ENCODE results near the gene PIGS. TPM values are rescaled to one million over a fixed set of nuclear protein-coding genes. Genes with fewer than 3 reads are reported as not detected.

Gene PIGS
- total and polyA plus RNA-seq, 2 of the 13 experiments (the other 11 are each of a cell fraction or from before 2014, with no cell fraction given), result 31.7 to 42.6 TPM

GRCh38 chr17:28555022-28555421, 16.3 kb downstream of the PIGS start (continued):
- TF ChIP-seq, protein P1, sequence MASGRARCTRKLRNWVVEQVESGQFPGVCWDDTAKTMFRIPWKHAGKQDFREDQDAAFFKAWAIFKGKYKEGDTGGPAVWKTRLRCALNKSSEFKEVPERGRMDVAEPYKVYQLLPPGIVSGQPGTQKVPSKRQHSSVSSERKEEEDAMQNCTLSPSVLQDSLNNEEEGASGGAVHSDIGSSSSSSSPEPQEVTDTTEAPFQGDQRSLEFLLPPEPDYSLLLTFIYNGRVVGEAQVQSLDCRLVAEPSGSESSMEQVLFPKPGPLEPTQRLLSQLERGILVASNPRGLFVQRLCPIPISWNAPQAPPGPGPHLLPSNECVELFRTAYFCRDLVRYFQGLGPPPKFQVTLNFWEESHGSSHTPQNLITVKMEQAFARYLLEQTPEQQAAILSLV (CRISPR knock-in tag; IDR thresholded peaks at IDR 0.05; ENCODE audit: borderline replicate concordance), result no peak
- TF ChIP-seq, protein P2, sequence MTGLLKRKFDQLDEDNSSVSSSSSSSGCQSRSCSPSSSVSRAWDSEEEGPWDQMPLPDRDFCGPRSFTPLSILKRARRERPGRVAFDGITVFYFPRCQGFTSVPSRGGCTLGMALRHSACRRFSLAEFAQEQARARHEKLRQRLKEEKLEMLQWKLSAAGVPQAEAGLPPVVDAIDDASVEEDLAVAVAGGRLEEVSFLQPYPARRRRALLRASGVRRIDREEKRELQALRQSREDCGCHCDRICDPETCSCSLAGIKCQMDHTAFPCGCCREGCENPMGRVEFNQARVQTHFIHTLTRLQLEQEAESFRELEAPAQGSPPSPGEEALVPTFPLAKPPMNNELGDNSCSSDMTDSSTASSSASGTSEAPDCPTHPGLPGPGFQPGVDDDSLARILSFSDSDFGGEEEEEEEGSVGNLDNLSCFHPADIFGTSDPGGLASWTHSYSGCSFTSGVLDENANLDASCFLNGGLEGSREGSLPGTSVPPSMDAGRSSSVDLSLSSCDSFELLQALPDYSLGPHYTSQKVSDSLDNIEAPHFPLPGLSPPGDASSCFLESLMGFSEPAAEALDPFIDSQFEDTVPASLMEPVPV (CRISPR knock-in tag; IDR thresholded peaks at IDR 0.05), result no peak

DNA sequence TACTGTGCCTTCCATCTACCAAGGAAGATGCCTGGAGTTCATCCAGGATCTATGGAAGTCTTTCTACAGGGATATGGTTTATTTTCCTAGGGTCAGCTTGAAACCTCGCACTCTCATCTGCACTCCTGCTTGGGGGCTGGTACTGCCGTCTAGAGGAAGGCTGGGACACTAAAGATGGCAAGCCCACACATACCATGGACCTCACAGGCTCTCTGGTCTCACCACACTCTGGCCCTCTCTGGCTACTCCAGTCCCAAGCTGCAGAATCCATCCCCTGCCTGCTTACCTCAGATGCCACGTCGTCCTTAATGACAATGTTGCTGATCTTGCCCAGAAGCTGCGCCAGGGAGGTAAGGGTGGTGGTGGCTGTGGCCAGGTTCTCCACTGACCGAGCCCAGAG, 16.8 kb downstream of the PIGS start:
- Histone ChIP-seq H3K27ac (ENCODE audit: extremely low read length, insufficient read depth, low read length) (no peak overlapping the region), H3K9ac (ENCODE audit: insufficient read depth, low read depth, low read length) (no peak overlapping the region), H3K27me3 (ENCODE audit: control insufficient read depth in 1 of 2, insufficient read depth in 2 of 2, low read length in 2 of 2) (no peaks in the 10 kb centered on the region), H3K4me2 (ENCODE audit: low read depth, low read length) (no peak overlapping the region), H3K4me1 (ENCODE audit: insufficient read depth, low read length) (peaks cover 39% of the 10 kb centered on the region), H4K20me1 (ENCODE audit: insufficient read depth, low read length) (no peaks in the 10 kb centered on the region), H3K9me3 (ENCODE audit: low read length) (no peaks in the 10 kb centered on the region), H3K79me2 (ENCODE audit: insufficient read depth, low read length) (no peaks in the 10 kb centered on the region), H3K36me3 (replicated peaks in 1 of 2; ENCODE audit: control insufficient read depth in 1 of 2, insufficient read depth in 2 of 2, low read length in 2 of 2) (peaks cover 14 to 50% of the 10 kb centered on the region in 2 experiments), H2AFZ (ENCODE audit: low read length) (no peak overlapping the region), H3K4me3 (replicated peaks in 1 of 3; ENCODE audit: insufficient read depth in 1 of 3, low read depth in 2 of 3, low read length in 3 of 3) (no peak overlapping the region)
- DNase-seq (ENCODE audit: low spot score), result no peak
- intact Hi-C loops (cut with micrococcal nuclease; ENCODE audit: unreplicated experiment), result no loop called here
- ATAC-seq, result no peak
- in situ Hi-C loops (cut with HindIII; ENCODE audit: extremely low pct_ligation_motif_present, low pct_unique_long_range_greater_than_20kb), result no loop called here
- 100% methylated on average over 4 of the region's 6 CpGs for WGBS (ENCODE audit: low lambda C conversion rate)
- POLR2A ChIA-PET, result no interaction called here
- no TSS peak for BruUV-seq (replicated peaks)
- CTCF ChIA-PET (ENCODE audit: low intra/inter-chr PET ratio, low total read pairs), result no interaction called here
- FAIRE-seq, result no peak
- no peak for TF ChIP-seq RFXAP (CRISPR knock-in tag; IDR thresholded peaks at IDR 0.05; ENCODE audit: borderline replicate concordance)
- TF ChIP-seq ZNF367 (CRISPR knock-in tag; IDR thresholded peaks at IDR 0.05; ENCODE audit: borderline replicate concordance), result no peak
- TF ChIP-seq HNF1A (IDR thresholded peaks at IDR 0.05; ENCODE audit: low read depth), result no peak
- no peak for TF ChIP-seq HNF1A (CRISPR knock-in tag; IDR thresholded peaks at IDR 0.05; ENCODE audit: borderline replicate concordance)
- no peak for TF ChIP-seq KDM3A (CRISPR knock-in tag; IDR thresholded peaks at IDR 0.05; ENCODE audit: low read depth)
- TF ChIP-seq ZNF232 (CRISPR knock-in tag; IDR thresholded peaks at IDR 0.05; ENCODE audit: borderline replicate concordance), result no peak
- no peak for TF ChIP-seq ZNF766 (CRISPR knock-in tag; IDR thresholded peaks at IDR 0.05; ENCODE audit: borderline replicate concordance)
- no peak for TF ChIP-seq NAIF1 (CRISPR knock-in tag; IDR thresholded peaks at IDR 0.05; ENCODE audit: borderline replicate concordance)
- TF ChIP-seq RAD21 (CRISPR knock-in tag; IDR thresholded peaks at IDR 0.05), result no peak
- TF ChIP-seq CCDC6 (CRISPR knock-in tag; IDR thresholded peaks at IDR 0.05), result no peak
- no peak for TF ChIP-seq CENPT (CRISPR knock-in tag; IDR thresholded peaks at IDR 0.05; ENCODE audit: low read depth)
- TF ChIP-seq ZNF772 (CRISPR knock-in tag; IDR thresholded peaks at IDR 0.05), result no peak
- no peak for TF ChIP-seq ATF4 (CRISPR knock-in tag; IDR thresholded peaks at IDR 0.05)
- no peak for TF ChIP-seq SOX5 (CRISPR knock-in tag; IDR thresholded peaks at IDR 0.05; ENCODE audit: borderline replicate concordance)
